Measurements from ENCODE around the gene IL6R.

IL6R gene

GRCh38 chr1:154503898-154504297 is 98.8 kb downstream of the IL6R start:
- no peak overlapping the region for H2AFZ ChIP-seq (ENCODE audit: low read depth, low read length)
- H3K9me3 ChIP-seq (ENCODE audit: insufficient read depth, low read length) = no peaks in the 10 kb centered on the region
- H4K20me1 ChIP-seq (ENCODE audit: insufficient read depth, low read length) = no peaks in the 10 kb centered on the region
- H3K4me1 ChIP-seq (ENCODE audit: low read length) = no peaks in the 10 kb centered on the region
- peaks cover 13% of the 10 kb centered on the region for H3K27me3 ChIP-seq (ENCODE audit: low read depth, low read length)
- H3K4me2 ChIP-seq (ENCODE audit: low read length) = no peak overlapping the region
- no peak overlapping the region for H3K27ac ChIP-seq (ENCODE audit: low read length)
- H3K79me2 ChIP-seq (ENCODE audit: low read length) = no peaks in the 10 kb centered on the region
- no peak overlapping the region for H3K4me3 ChIP-seq (ENCODE audit: low read length)
- no peak for TF ChIP-seq EZH2phosphoT487 (IDR thresholded peaks at IDR 0.05; ENCODE audit: low read depth)
- no peak for TF ChIP-seq CTCF (IDR thresholded peaks at IDR 0.05; ENCODE audit: low read depth, low read length)
- H3K9ac ChIP-seq (ENCODE audit: low read length) = no peak overlapping the region
- H3K36me3 ChIP-seq (replicated peaks; ENCODE audit: low read depth, low read length) = no peaks in the 10 kb centered on the region

- H3K27ac ChIP-seq (ENCODE audit: low read length) = no peak overlapping the region
- no peaks in the 10 kb centered on the region for H3K36me3 ChIP-seq (replicated peaks; ENCODE audit: low read depth, low read length)
- no peaks in the 10 kb centered on the region for H3K4me1 ChIP-seq (ENCODE audit: low read length)
- H3K79me2 ChIP-seq (ENCODE audit: low read length) = no peaks in the 10 kb centered on the region
- H4K20me1 ChIP-seq (ENCODE audit: insufficient read depth, low read length) = no peaks in the 10 kb centered on the region
- H3K9ac ChIP-seq (ENCODE audit: low read length) = no peak overlapping the region
- no peaks in the 10 kb centered on the region for H3K9me3 ChIP-seq (ENCODE audit: insufficient read depth, low read length)
- TF ChIP-seq EZH2phosphoT487 (IDR thresholded peaks at IDR 0.05; ENCODE audit: low read depth) = no peak
- TF ChIP-seq CTCF (IDR thresholded peaks at IDR 0.05; ENCODE audit: low read depth, low read length) = no peak
- no peak overlapping the region for H2AFZ ChIP-seq (ENCODE audit: low read depth, low read length)
- H3K27me3 ChIP-seq (ENCODE audit: low read depth, low read length) = peaks cover 31% of the 10 kb centered on the region
- no peak overlapping the region for H3K4me3 ChIP-seq (ENCODE audit: low read length)
- H3K4me2 ChIP-seq (ENCODE audit: low read length) = no peak overlapping the region
These were observed 107.6 kb downstream of the IL6R start for GRCh38 chr1:154512760-154513159.

GRCh38 chr1:154514066-154514553 is 109.0 kb downstream of the IL6R start:
- Histone ChIP-seq H3K9ac (ENCODE audit: low read length) (no peak overlapping the region), H3K4me2 (ENCODE audit: low read length) (no peak overlapping the region), H3K27ac (ENCODE audit: low read length) (no peak overlapping the region), H3K9me3 (ENCODE audit: insufficient read depth, low read length) (no peaks in the 10 kb centered on the region), H3K4me3 (ENCODE audit: low read length) (no peak overlapping the region), H2AFZ (ENCODE audit: low read depth, low read length) (no peak overlapping the region), H3K4me1 (ENCODE audit: low read length) (peaks cover 9% of the 10 kb centered on the region), H3K36me3 (replicated peaks; ENCODE audit: low read depth, low read length) (no peaks in the 10 kb centered on the region), H4K20me1 (ENCODE audit: insufficient read depth, low read length) (no peaks in the 10 kb centered on the region), H3K79me2 (ENCODE audit: low read length) (no peaks in the 10 kb centered on the region), H3K27me3 (ENCODE audit: low read depth, low read length) (peaks cover 33% of the 10 kb centered on the region)
- no peak for TF ChIP-seq CTCF (IDR thresholded peaks at IDR 0.05; ENCODE audit: low read depth, low read length)
- TF ChIP-seq EZH2phosphoT487 (IDR thresholded peaks at IDR 0.05; ENCODE audit: low read depth) = no peak

- Histone ChIP-seq H3K4me3 (ENCODE audit: low read length) (no peak overlapping the region), H3K27ac (ENCODE audit: low read length) (no peak overlapping the region), H3K4me2 (ENCODE audit: low read length) (no peak overlapping the region), H3K27me3 (ENCODE audit: low read depth, low read length) (peaks cover 29% of the 10 kb centered on the region), H3K9me3 (ENCODE audit: insufficient read depth, low read length) (no peaks in the 10 kb centered on the region), H3K4me1 (ENCODE audit: low read length) (peaks cover 23% of the 10 kb centered on the region), H3K36me3 (replicated peaks; ENCODE audit: low read depth, low read length) (no peaks in the 10 kb centered on the region), H4K20me1 (ENCODE audit: insufficient read depth, low read length) (no peaks in the 10 kb centered on the region), H3K9ac (ENCODE audit: low read length) (no peak overlapping the region), H2AFZ (ENCODE audit: low read depth, low read length) (no peak overlapping the region), H3K79me2 (ENCODE audit: low read length) (no peaks in the 10 kb centered on the region)
- no peak for TF ChIP-seq EZH2phosphoT487 (IDR thresholded peaks at IDR 0.05; ENCODE audit: low read depth)
These were observed 112.5 kb downstream of the IL6R start for GRCh38 chr1:154517661-154518060.

Data from OCI-LY3 (cell line).